ENCODE results near the gene RILP. TPM values are rescaled to one million over a fixed set of nuclear protein-coding genes. Genes with fewer than 3 reads are reported as not detected.

RILP gene
- total and polyA plus RNA-seq, 4 experiments from 2014 or later = 2.0 to 4.9 (median 3.2) TPM

- Mint-ChIP-seq H3K27ac (no peak overlapping the region), H3K27me3 (peaks cover 0 to 2% of the 10 kb centered on the region in 2 donors), H3K36me3 (no peaks in the 10 kb centered on the region), H3K4me3 (no peak overlapping the region), H3K9me3 (peaks cover 0 to 7% (median 0%) of the 10 kb centered on the region in 8 donors), H3K4me1 (peaks cover 0 to 4% (median 1%) of the 10 kb centered on the region in 4 donors)
- H3K27ac ChIP-seq (ENCODE audit: low read depth, low read length) = no peak overlapping the region
- intact Hi-C loops (cut with micrococcal nuclease) = no loop called here
- H3K4me3 ChIP-seq (ENCODE audit: low read length in 2 of 2) = no peak overlapping the region
- H3K9me3 ChIP-seq (ENCODE audit: control insufficient read depth in 1 of 2, low read length in 2 of 2) = no peaks in the 10 kb centered on the region
- no peaks in the 10 kb centered on the region for H3K4me1 ChIP-seq (ENCODE audit: insufficient read depth, low read length)
- no peaks in the 10 kb centered on the region for H3K36me3 ChIP-seq (ENCODE audit: insufficient read depth, low read length)
- CTCF ChIA-PET (ENCODE audit: partially characterized antibody) = no interaction called here
- no peak for DNase-seq
- no peaks in the 10 kb centered on the region for H3K27me3 ChIP-seq (ENCODE audit: insufficient read depth, low read length)
- POLR2A ChIA-PET (ENCODE audit: partially characterized antibody) = no interaction called here
These were observed 44.7 kb downstream of the RILP start for GRCh38 chr17:1604831-1605528.

DNA sequence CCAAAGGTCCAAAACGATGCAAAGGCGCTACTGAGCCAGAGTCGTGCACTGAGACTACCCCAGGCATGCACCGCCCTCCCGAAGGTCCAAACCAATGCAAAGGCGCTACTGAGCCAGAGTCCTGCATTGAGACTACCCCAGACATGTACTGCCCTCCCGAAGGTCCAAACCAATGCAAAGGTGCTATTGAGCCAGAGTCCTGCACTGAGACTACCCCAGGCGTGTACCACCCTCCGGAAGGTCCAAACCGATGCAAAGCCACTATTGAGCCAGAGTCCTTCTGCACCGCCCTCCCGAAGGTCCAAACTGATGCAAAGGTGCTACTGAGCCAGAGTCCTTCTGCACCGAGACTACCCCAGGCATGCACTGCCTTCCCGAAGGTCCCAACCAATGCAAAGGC, 48.1 kb downstream of the RILP start:
- Histone ChIP-seq H3K27ac (ENCODE audit: low read depth, low read length) (no peak overlapping the region), H3K36me3 (ENCODE audit: insufficient read depth, low read length) (no peaks in the 10 kb centered on the region), H3K4me1 (ENCODE audit: insufficient read depth, low read length) (no peaks in the 10 kb centered on the region), H3K4me3 (ENCODE audit: low read length in 2 of 2) (no peak overlapping the region), H3K27me3 (ENCODE audit: insufficient read depth, low read length) (no peaks in the 10 kb centered on the region), H3K9me3 (ENCODE audit: control insufficient read depth in 1 of 2, low read length in 2 of 2) (no peaks in the 10 kb centered on the region)
- no peaks in the 10 kb centered on the region for H3K4me1 Mint-ChIP-seq
- H3K9me3 Mint-ChIP-seq = peaks cover 0 to 7% (median 0%) of the 10 kb centered on the region in 8 donors
- H3K4me3 Mint-ChIP-seq = no peak overlapping the region
- POLR2A ChIA-PET (ENCODE audit: partially characterized antibody) = no interaction called here
- no peaks in the 10 kb centered on the region for H3K36me3 Mint-ChIP-seq
- no peak for DNase-seq
- intact Hi-C loops (cut with micrococcal nuclease) = no loop called here
- no peak overlapping the region for H3K27ac Mint-ChIP-seq
- CTCF ChIA-PET (ENCODE audit: partially characterized antibody) = no interaction called here
- H3K27me3 Mint-ChIP-seq = peaks cover 0 to 2% of the 10 kb centered on the region in 2 donors

DNA sequence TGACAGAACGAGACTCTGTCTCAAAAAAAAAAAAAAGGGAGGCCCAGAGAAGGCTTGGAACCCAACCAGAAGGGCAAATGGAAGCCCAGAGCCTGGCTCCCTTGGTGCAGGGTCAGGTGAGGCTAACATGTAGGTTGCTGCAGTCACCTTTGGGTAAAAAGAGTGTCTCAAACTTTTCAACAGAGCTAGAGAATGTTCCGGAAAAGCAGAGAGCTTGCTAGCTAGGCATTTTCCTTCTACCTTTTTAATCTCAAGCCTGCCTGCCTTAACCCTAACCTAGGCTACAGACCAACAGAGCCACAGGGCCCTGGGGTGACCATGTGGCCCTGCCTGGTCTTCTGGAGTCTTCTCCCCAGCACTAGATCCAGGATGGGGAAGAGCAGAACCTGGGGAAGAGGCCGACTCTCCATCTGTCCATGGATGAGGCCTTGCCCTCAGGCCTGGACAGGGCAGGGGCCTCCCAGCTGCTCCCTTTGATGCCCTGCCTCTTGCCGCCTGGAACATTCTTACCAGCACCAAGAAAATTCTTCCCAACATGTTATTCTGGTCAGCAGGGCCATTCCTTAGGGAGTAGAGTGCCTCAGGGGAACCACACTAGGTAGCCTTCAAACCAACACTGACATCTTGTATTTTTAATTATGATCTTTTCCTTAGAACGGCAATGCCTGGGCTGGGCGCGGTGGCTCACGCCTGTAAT, 51.1 kb downstream of the RILP start:
- H3K27ac ChIP-seq (ENCODE audit: low read depth, low read length) = no peak overlapping the region
- CTCF ChIA-PET (ENCODE audit: partially characterized antibody) = no interaction called here
- no peaks in the 10 kb centered on the region for H3K27me3 ChIP-seq (ENCODE audit: insufficient read depth, low read length)
- no peaks in the 10 kb centered on the region for H3K4me1 ChIP-seq (ENCODE audit: insufficient read depth, low read length)
- H3K36me3 Mint-ChIP-seq = no peaks in the 10 kb centered on the region
- H3K4me1 Mint-ChIP-seq = no peaks in the 10 kb centered on the region
- DNase-seq = no peak
- intact Hi-C loops (cut with micrococcal nuclease) = no loop called here
- no peak overlapping the region for H3K4me3 Mint-ChIP-seq
- no peak overlapping the region for H3K27ac Mint-ChIP-seq
- H3K4me3 ChIP-seq (ENCODE audit: low read length in 2 of 2) = no peak overlapping the region
- no peaks in the 10 kb centered on the region for H3K36me3 ChIP-seq (ENCODE audit: insufficient read depth, low read length)
- peaks cover 0 to 7% (median 0%) of the 10 kb centered on the region in 8 donors for H3K9me3 Mint-ChIP-seq
- POLR2A ChIA-PET (ENCODE audit: partially characterized antibody) = no interaction called here
- H3K27me3 Mint-ChIP-seq = no peaks in the 10 kb centered on the region
- H3K9me3 ChIP-seq (ENCODE audit: control insufficient read depth in 1 of 2, low read length in 2 of 2) = no peaks in the 10 kb centered on the region

GRCh38 chr17:1597861-1598342, 51.8 kb downstream of the RILP start:
- intact Hi-C loops (cut with micrococcal nuclease) = no loop called here
- Histone ChIP-seq H3K4me1 (ENCODE audit: insufficient read depth, low read length) (no peaks in the 10 kb centered on the region), H3K9me3 (ENCODE audit: control insufficient read depth in 1 of 2, low read length in 2 of 2) (no peaks in the 10 kb centered on the region), H3K4me3 (ENCODE audit: low read length in 2 of 2) (no peak overlapping the region), H3K27me3 (ENCODE audit: insufficient read depth, low read length) (no peaks in the 10 kb centered on the region), H3K27ac (ENCODE audit: low read depth, low read length) (no peak overlapping the region), H3K36me3 (ENCODE audit: insufficient read depth, low read length) (no peaks in the 10 kb centered on the region)
- ChIA-PET CTCF (ENCODE audit: partially characterized antibody) (no interaction called here), POLR2A (ENCODE audit: partially characterized antibody) (no interaction called here)
- Mint-ChIP-seq H3K4me1 (no peaks in the 10 kb centered on the region), H3K27me3 (no peaks in the 10 kb centered on the region), H3K36me3 (no peaks in the 10 kb centered on the region), H3K27ac (peak overlapping the region in 1 of 7 donors; percentile 78), H3K4me3 (no peak overlapping the region), H3K9me3 (peaks cover 0 to 7% (median 0%) of the 10 kb centered on the region in 8 donors)
- no peak for DNase-seq

Other genes with a start within 250 kb of the RILP start
- 100 to 1,000 TPM; 142 to 143 TPM for gene YWHAE, start 249.6 kb downstream of the RILP start, total RNA-seq
- 10 to 100 TPM; 54.1 to 56.4 TPM for gene YWHAE, start 249.6 kb downstream of the RILP start, polyA plus RNA-seq
- gene CRK, start 193.6 kb downstream of the RILP start, total RNA-seq = 10 to 100 TPM; 29.3 to 32.1 TPM
- 10 to 100 TPM; 24.2 to 25.1 TPM for gene CRK, start 193.6 kb downstream of the RILP start, polyA plus RNA-seq
- 10 to 100 TPM; 30.9 to 31.1 TPM for gene MYO1C, start 157.2 kb downstream of the RILP start, total RNA-seq
- 10 to 100 TPM in 1 of 2 donors, 1 to 10 TPM in 1; 6.3 to 18.7 TPM for gene MYO1C, start 157.2 kb downstream of the RILP start, polyA plus RNA-seq
- gene INPP5K, start 133.3 kb downstream of the RILP start, total RNA-seq = 10 to 100 TPM; 73.6 to 78.5 TPM
- 100 to 1,000 TPM in 1 of 2 donors, 10 to 100 TPM in 1; 81.9 to 123 TPM for gene INPP5K, start 133.3 kb downstream of the RILP start, polyA plus RNA-seq
- 10 to 100 TPM; 40.8 to 44.2 TPM for gene PITPNA, start 87.1 kb downstream of the RILP start, total RNA-seq
- 10 to 100 TPM; 22.5 to 46.3 TPM for gene PITPNA, start 87.1 kb downstream of the RILP start, polyA plus RNA-seq
- gene SLC43A2, start 21.0 kb downstream of the RILP start, total RNA-seq = 1 to 10 TPM; 1.9 to 3.3 TPM
- under 1 TPM; 0.56 to 0.70 TPM for gene SLC43A2, start 21.0 kb downstream of the RILP start, polyA plus RNA-seq
- 1 to 10 TPM; 1.6 TPM for gene SCARF1, start 4.1 kb downstream of the RILP start, total RNA-seq
- gene SCARF1, start 4.1 kb downstream of the RILP start, polyA plus RNA-seq = under 1 TPM in 1 of 2 donors, not detected in 1; 0.21 TPM
- 100 to 1,000 TPM; 429 to 464 TPM for gene PRPF8, start 35.0 kb upstream of the RILP start, total RNA-seq
- 100 to 1,000 TPM in 1 of 2 donors, 10 to 100 TPM in 1; 87.9 to 225 TPM for gene PRPF8, start 35.0 kb upstream of the RILP start, polyA plus RNA-seq
- under 1 TPM; 0.75 to 0.81 TPM for gene TLCD2, start 60.5 kb upstream of the RILP start, total RNA-seq
- under 1 TPM in 1 of 2 donors, not detected in 1; 0.24 TPM for gene TLCD2, start 60.5 kb upstream of the RILP start, polyA plus RNA-seq
- gene WDR81, start 74.8 kb upstream of the RILP start, total RNA-seq = 10 to 100 TPM; 36.3 to 40.3 TPM
- gene WDR81, start 74.8 kb upstream of the RILP start, polyA plus RNA-seq = 10 to 100 TPM in 1 of 2 donors, 1 to 10 TPM in 1; 4.4 to 23.4 TPM
- 1 to 10 TPM in 1 of 2 experiments, under 1 TPM in 1; 0.19 to 1.3 TPM for gene SERPINF2, start 93.0 kb upstream of the RILP start, total RNA-seq
- under 1 TPM in 1 of 2 donors, not detected in 1; 0.14 TPM for gene SERPINF2, start 93.0 kb upstream of the RILP start, polyA plus RNA-seq
- gene SERPINF1, start 112.2 kb upstream of the RILP start, total RNA-seq = under 1 TPM in 1 of 2 experiments, not detected in 1; 0.47 TPM
- under 1 TPM in 1 of 2 donors, not detected in 1; 0.69 TPM for gene SERPINF1, start 112.2 kb upstream of the RILP start, polyA plus RNA-seq
- 10 to 100 TPM; 31.2 to 31.5 TPM for gene SMYD4, start 180.0 kb upstream of the RILP start, total RNA-seq
- 10 to 100 TPM in 1 of 2 donors, 1 to 10 TPM in 1; 3.1 to 20.3 TPM for gene SMYD4, start 180.0 kb upstream of the RILP start, polyA plus RNA-seq
- gene RPA1, start 180.1 kb upstream of the RILP start, total RNA-seq = 100 to 1,000 TPM; 103 to 119 TPM
- 100 to 1,000 TPM in 1 of 2 donors, 10 to 100 TPM in 1; 95.4 to 112 TPM for gene RPA1, start 180.1 kb upstream of the RILP start, polyA plus RNA-seq

All from CD4-positive, alpha-beta memory T cell (primary cell).